Mesenchymal stem cell (in vitro differentiated cells and primary cell): ENCODE measurements around the gene FHIT.
A peak's percentile ranks its signal among the peaks of the same experiment; 100 is the strongest.

Experiments used
- DNase-seq: peaks from one replicate; pipeline ENCODE4 v3.0.0-alpha.2; 2013
- H2AFZ ChIP-seq: one replicate; pipeline ENCODE4 v1.6.1; 2013; ENCODE audit warnings: low read depth, mild to moderate bottlenecking, control low read depth, inconsistent platforms, low read length, moderate library complexity
- H2AK5ac ChIP-seq: 2 replicates; pipeline ENCODE4 v1.6.1; 2013; ENCODE audit warnings: low read length, moderate library complexity, mild to moderate bottlenecking, inconsistent platforms; ENCODE audit not compliant: severe bottlenecking
- H2BK120ac ChIP-seq: one replicate; pipeline ENCODE4 v1.6.1; 2013; ENCODE audit warnings: low read depth, mild to moderate bottlenecking, inconsistent platforms, low read length, moderate library complexity
- H2BK12ac ChIP-seq, 2 experiments: one replicate each; pipeline ENCODE4 v1.6.1; 2013; ENCODE audit warnings: inconsistent platforms in 2 of 2, low read length in 2 of 2, mild to moderate bottlenecking in 2 of 2, moderate library complexity in 2 of 2, control low read depth in 1 of 2
- H2BK15ac ChIP-seq: one replicate; pipeline ENCODE4 v1.6.1; 2013; ENCODE audit warnings: mild to moderate bottlenecking, low read depth, inconsistent platforms; ENCODE audit not compliant: poor library complexity, severe bottlenecking
- H2BK5ac ChIP-seq: 2 replicates; pipeline ENCODE4 v1.6.1; 2013; ENCODE audit warnings: low read depth, mild to moderate bottlenecking, low read length, control low read depth, inconsistent platforms; ENCODE audit not compliant: poor library complexity, severe bottlenecking
- H3K14ac ChIP-seq, 2 experiments: one replicate each; pipeline ENCODE4 v1.6.1; 2013; ENCODE audit warnings: inconsistent platforms in 2 of 2, low read length in 2 of 2, control low read depth in 1 of 2, mild to moderate bottlenecking in 1 of 2, moderate library complexity in 1 of 2
- H3K18ac ChIP-seq, 2 experiments: one replicate each; pipeline ENCODE4 v1.6.1; 2013; ENCODE audit warnings: inconsistent platforms in 2 of 2, low read length in 2 of 2, control low read depth in 1 of 2, low read depth in 1 of 2, mild to moderate bottlenecking in 1 of 2
- H3K23ac ChIP-seq, 2 experiments: one replicate each; pipeline ENCODE4 v1.6.1; 2013; ENCODE audit warnings: inconsistent platforms in 2 of 2, low read length in 2 of 2, mild to moderate bottlenecking in 2 of 2, moderate library complexity in 2 of 2, control low read depth in 1 of 2
- H3K27ac ChIP-seq: 2 replicates; pipeline ENCODE4 v1.5.1; 2013; ENCODE audit warnings: mild to moderate bottlenecking, moderate library complexity, low read length, control low read depth, inconsistent platforms; ENCODE audit not compliant: poor library complexity, severe bottlenecking
- H3K27me3 ChIP-seq, 2 experiments: 2 replicates each; pipeline versions ENCODE4 v1.6.1 to v1.7.0; 2013; ENCODE audit warnings: low read length in 2 of 2, mild to moderate bottlenecking in 2 of 2, moderate library complexity in 2 of 2, control low read depth in 1 of 2, inconsistent platforms in 1 of 2; ENCODE audit not compliant: control insufficient read depth in 1 of 2, insufficient read depth in 1 of 2
- H3K36me3 ChIP-seq, 2 experiments: 2 replicates each; pipeline versions ENCODE4 v1.6.1 to v1.7.0; 2013; ENCODE audit warnings: low read length in 2 of 2, control low read depth in 1 of 2, inconsistent platforms in 1 of 2, low read depth in 1 of 2, mild to moderate bottlenecking in 1 of 2; ENCODE audit not compliant: insufficient read depth in 2 of 2, control insufficient read depth in 1 of 2
- H3K4ac ChIP-seq, 2 experiments: one replicate each; pipeline ENCODE4 v1.6.1; 2013; ENCODE audit warnings: inconsistent platforms in 2 of 2, low read length in 2 of 2, mild to moderate bottlenecking in 2 of 2, moderate library complexity in 2 of 2, control low read depth in 1 of 2, low read depth in 1 of 2
- H3K4me1 ChIP-seq: 2 replicates; pipeline ENCODE4 v1.6.1; 2013; ENCODE audit warnings: low read depth, low read length, control low read depth; ENCODE audit not compliant: control insufficient read depth, insufficient read depth
- H3K4me2 ChIP-seq: 2 replicates; pipeline ENCODE4 v1.6.1; 2013; ENCODE audit warnings: low read length, mild to moderate bottlenecking, inconsistent platforms; ENCODE audit not compliant: poor library complexity, severe bottlenecking
- H3K4me3 ChIP-seq, 2 experiments: 2 replicates each; pipeline versions ENCODE4 v1.5.1 to v1.7.0; 2013; ENCODE audit warnings: low read length in 2 of 2, mild to moderate bottlenecking in 2 of 2, control low read depth in 1 of 2, low read depth in 1 of 2; ENCODE audit not compliant: insufficient read depth in 1 of 2
- H3K79me1 ChIP-seq: replicated peaks from 2 replicates; pipeline ENCODE4 v1.6.1; 2013; ENCODE audit warnings: mild to moderate bottlenecking, control low read depth, low read length, inconsistent platforms; ENCODE audit not compliant: poor library complexity, severe bottlenecking
- H3K9ac ChIP-seq: 2 replicates; pipeline ENCODE4 v1.7.0; 2013; ENCODE audit warnings: mild to moderate bottlenecking, low read length, moderate library complexity
- H3K9me3 ChIP-seq: 2 replicates; pipeline ENCODE4 v1.7.0; 2013; ENCODE audit warnings: mild to moderate bottlenecking, low read length; ENCODE audit not compliant: control insufficient read depth
- H4K8ac ChIP-seq: one replicate; pipeline ENCODE4 v1.6.1; 2013; ENCODE audit warnings: inconsistent platforms, mild to moderate bottlenecking, low read length, moderate library complexity
- H4K91ac ChIP-seq: one replicate; pipeline ENCODE4 v1.6.1; 2013; ENCODE audit warnings: mild to moderate bottlenecking, low read length, inconsistent platforms
- WGBS: methylation state at CpG from one replicate; pipeline ENCODE4 v1.1.7; 2013; ENCODE audit warnings: mixed read lengths; 5-methylcytosine and 5-hydroxymethylcytosine counted together

Gene FHIT

GRCh38 chr3:60085649-60086048, 1165.6 kb downstream of the FHIT start:
- H2BK12ac ChIP-seq: no peak overlapping the region
- H3K9me3 ChIP-seq: peaks cover 4% of the 10 kb centered on the region
- H3K4me1 ChIP-seq: peaks cover 5% of the 10 kb centered on the region
- no peak overlapping the region for H2AFZ ChIP-seq
- no peak overlapping the region for H2BK15ac ChIP-seq
- no peak overlapping the region for H4K8ac ChIP-seq
- no peak for DNase-seq
- H2AK5ac ChIP-seq: no peak overlapping the region
- H3K23ac ChIP-seq: no peak overlapping the region
- H2BK5ac ChIP-seq: no peak overlapping the region
- no peaks in the 10 kb centered on the region for H3K36me3 ChIP-seq
- H3K4ac ChIP-seq: no peak overlapping the region
- no peak overlapping the region for H3K9ac ChIP-seq
- no peak overlapping the region for H4K91ac ChIP-seq
- no peak overlapping the region for H3K4me3 ChIP-seq
- no peak overlapping the region for H3K14ac ChIP-seq
- H2BK120ac ChIP-seq: no peak overlapping the region
- H3K27ac ChIP-seq: no peak overlapping the region
- no peak overlapping the region for H3K4me2 ChIP-seq
- no peaks in the 10 kb centered on the region for H3K79me1 ChIP-seq
- H3K27me3 ChIP-seq: no peaks in the 10 kb centered on the region
- H3K18ac ChIP-seq: no peak overlapping the region

- H2BK120ac ChIP-seq: no peak overlapping the region
Observed at GRCh38 chr3:60081381-60082095, 1169.7 kb downstream of the FHIT start.

GRCh38 chr3:60080648-60081047, 1170.6 kb downstream of the FHIT start:
- WGBS: 83% methylated on average over 1 of the region's 1 CpG
- no peaks in the 10 kb centered on the region for H3K79me1 ChIP-seq
- H3K4ac ChIP-seq: no peak overlapping the region
- no peak overlapping the region for H3K27ac ChIP-seq
- no peak overlapping the region for H4K8ac ChIP-seq
- no peaks in the 10 kb centered on the region for H3K36me3 ChIP-seq
- no peak overlapping the region for H4K91ac ChIP-seq
- peaks cover 2% of the 10 kb centered on the region for H3K9me3 ChIP-seq
- H3K23ac ChIP-seq: no peak overlapping the region
- H3K18ac ChIP-seq: no peak overlapping the region
- H2AFZ ChIP-seq: no peak overlapping the region
- H2BK12ac ChIP-seq: no peak overlapping the region
- no peak overlapping the region for H2BK15ac ChIP-seq
- H3K27me3 ChIP-seq: no peaks in the 10 kb centered on the region
- no peak overlapping the region for H2AK5ac ChIP-seq
- no peak overlapping the region for H3K4me2 ChIP-seq
- no peak overlapping the region for H3K14ac ChIP-seq
- H2BK120ac ChIP-seq: no peak overlapping the region
- H2BK5ac ChIP-seq: no peak overlapping the region
- no peak overlapping the region for H3K9ac ChIP-seq
- H3K4me1 ChIP-seq: no peaks in the 10 kb centered on the region
- H3K4me3 ChIP-seq: no peak overlapping the region
- no peak for DNase-seq

More at GRCh38 chr3:60081381-60082095, 1169.7 kb downstream of the FHIT start:
- Histone ChIP-seq H3K27ac (no peak overlapping the region), H3K23ac (no peak overlapping the region), H3K79me1 (no peaks in the 10 kb centered on the region), H3K9ac (no peak overlapping the region), H2BK12ac (no peak overlapping the region), H3K4me3 (no peak overlapping the region), H4K8ac (no peak overlapping the region), H2BK15ac (no peak overlapping the region), H4K91ac (no peak overlapping the region), H3K9me3 (peaks cover 4% of the 10 kb centered on the region), H3K27me3 (no peaks in the 10 kb centered on the region), H3K4me2 (no peak overlapping the region), H2BK5ac (no peak overlapping the region), H3K36me3 (no peaks in the 10 kb centered on the region), H2AK5ac (no peak overlapping the region), H3K4ac (no peak overlapping the region), H3K18ac (no peak overlapping the region), H3K14ac (no peak overlapping the region), H3K4me1 (peaks cover under 1% of the 10 kb centered on the region), H2AFZ (no peak overlapping the region)
- WGBS: 100% methylated on average over 2 of the region's 5 CpGs
- DNase-seq: no peak

- no peak overlapping the region for H3K23ac ChIP-seq
- WGBS: 82% methylated on average over 3 of the region's 5 CpGs
- H3K18ac ChIP-seq: no peak overlapping the region
- no peak overlapping the region for H3K27ac ChIP-seq
- H2AK5ac ChIP-seq: no peak overlapping the region
- H3K9ac ChIP-seq: no peak overlapping the region
- H3K9me3 ChIP-seq: no peaks in the 10 kb centered on the region
- H2AFZ ChIP-seq: no peak overlapping the region
- no peaks in the 10 kb centered on the region for H3K27me3 ChIP-seq
- peak overlapping the region in 1 of 2 experiments; percentile 28 for H3K14ac ChIP-seq
- H3K4me2 ChIP-seq: no peak overlapping the region
- H2BK120ac ChIP-seq: no peak overlapping the region
- no peak overlapping the region for H2BK12ac ChIP-seq
- no peak for DNase-seq
- no peak overlapping the region for H2BK5ac ChIP-seq
- H3K79me1 ChIP-seq: no peaks in the 10 kb centered on the region
- no peak overlapping the region for H2BK15ac ChIP-seq
- no peak overlapping the region for H4K8ac ChIP-seq
- H3K36me3 ChIP-seq: no peaks in the 10 kb centered on the region
- no peak overlapping the region for H4K91ac ChIP-seq
- no peak overlapping the region for H3K4ac ChIP-seq
- no peak overlapping the region for H3K4me3 ChIP-seq
- no peaks in the 10 kb centered on the region for H3K4me1 ChIP-seq
Observed at GRCh38 chr3:60079076-60079475, 1172.2 kb downstream of the FHIT start.
